Measurements from ENCODE around the gene POP4.

DNA sequence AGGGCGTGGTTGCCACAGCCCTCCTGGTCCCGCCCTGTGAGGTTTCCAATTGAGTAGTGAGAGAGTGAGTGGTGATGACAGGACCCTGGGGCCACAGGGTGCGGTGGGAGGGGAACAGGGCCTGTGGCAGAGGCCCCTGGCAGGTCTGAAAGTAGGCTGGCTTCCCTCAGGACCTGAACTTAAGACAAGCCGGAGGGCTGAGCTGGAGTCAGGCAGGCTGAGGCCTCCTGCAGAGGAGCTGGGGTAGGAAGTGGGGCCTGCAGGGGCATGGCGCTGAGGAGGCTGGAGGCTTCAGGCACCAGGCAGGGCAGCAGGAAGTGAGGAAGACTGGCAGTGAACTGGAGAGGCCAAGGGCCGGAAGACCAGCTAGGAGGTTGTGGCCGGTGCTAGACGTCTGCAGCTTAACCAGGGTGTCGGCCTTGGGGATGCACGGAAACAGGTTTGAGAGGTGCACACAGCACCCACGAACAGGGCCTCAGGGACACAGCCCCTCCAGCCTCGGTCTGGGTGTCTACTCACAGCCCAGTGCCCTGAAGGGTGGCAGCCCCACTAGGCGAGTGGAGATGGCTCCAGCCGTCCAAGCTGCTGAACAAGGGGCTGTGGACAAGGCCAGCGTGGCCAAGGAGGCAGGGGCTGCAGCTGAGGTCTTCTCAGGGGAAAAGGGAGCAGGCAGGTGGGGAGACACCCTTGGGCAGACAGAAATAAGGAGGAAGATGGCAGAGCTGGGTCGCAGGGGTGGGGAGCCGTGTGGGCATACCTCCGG, 17.8 kb downstream of the POP4 start:
- TF ChIP-seq YY1 (IDR thresholded peaks at IDR 0.05; ENCODE audit: insufficient read depth, insufficient read length) (no peak), ZNF274 (IDR thresholded peaks at IDR 0.05; ENCODE audit: low read depth, low read length) (no peak), SUZ12 (IDR thresholded peaks at IDR 0.05; ENCODE audit: extremely low read depth, insufficient read depth, insufficient read length) (no peak)

Data from NT2/D1 (cell line).